Measurements from ENCODE around the gene CD55.

CD55 gene

DNA sequence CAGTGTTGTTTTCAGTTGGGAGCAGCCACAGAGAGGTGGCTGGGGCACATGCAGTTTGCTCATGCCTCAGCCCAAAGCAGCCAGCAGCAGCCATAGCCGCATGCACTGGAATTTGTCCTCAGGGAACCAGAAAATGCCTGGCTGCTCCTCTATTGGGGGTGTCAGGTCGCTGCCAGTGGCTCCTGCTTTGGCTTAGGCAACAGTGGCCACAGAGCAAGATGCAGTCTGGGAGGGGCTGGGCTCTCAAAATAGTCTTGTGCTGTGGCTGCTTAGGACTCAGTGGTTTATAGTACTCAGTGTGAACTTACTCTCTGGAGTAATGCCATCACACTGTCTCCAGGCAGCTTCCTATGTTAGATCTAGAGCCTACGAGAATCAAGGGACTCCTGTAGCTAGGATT, 25.0 kb downstream of the CD55 start:
- H3K4me3 ChIP-seq = no peak overlapping the region
- no peak overlapping the region for H3K27ac ChIP-seq
- TF ChIP-seq CTCF (IDR thresholded peaks at IDR 0.05) = no peak

DNA sequence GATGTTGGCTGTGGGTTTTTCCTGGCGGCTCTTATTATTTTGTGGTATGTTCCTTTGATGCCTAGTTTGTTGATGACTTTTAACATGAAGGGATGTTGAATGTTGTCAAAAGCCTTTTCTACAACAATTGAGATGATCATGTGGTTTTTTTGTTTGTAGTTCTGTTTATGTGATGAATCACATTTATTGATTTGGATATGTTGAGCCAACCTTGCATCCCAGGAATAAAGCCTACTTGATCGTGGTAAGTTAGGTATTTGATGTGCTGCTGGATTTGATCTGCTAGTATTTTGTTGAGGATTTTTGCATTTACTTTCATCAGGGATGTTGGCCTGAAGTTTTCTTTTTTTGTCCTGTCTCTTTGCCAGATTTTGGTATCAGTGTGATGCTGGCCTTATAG, 28.5 kb downstream of the CD55 start:
- no peak for DNase-seq (ENCODE audit: low spot score)
- no peak for TF ChIP-seq CTCF (IDR thresholded peaks at IDR 0.05)
- Histone ChIP-seq H3K4me3 (no peak overlapping the region), H3K27ac (no peak overlapping the region)

More for the DNA sequence above, 25.0 kb downstream of the CD55 start:
- DNase-seq (ENCODE audit: low spot score) = no peak

- no peak for DNase-seq (ENCODE audit: low spot score)
- no peak overlapping the region for H3K4me3 ChIP-seq
Observed at GRCh38 chr1:207352554-207352953, 31.1 kb downstream of the CD55 start.

DNA sequence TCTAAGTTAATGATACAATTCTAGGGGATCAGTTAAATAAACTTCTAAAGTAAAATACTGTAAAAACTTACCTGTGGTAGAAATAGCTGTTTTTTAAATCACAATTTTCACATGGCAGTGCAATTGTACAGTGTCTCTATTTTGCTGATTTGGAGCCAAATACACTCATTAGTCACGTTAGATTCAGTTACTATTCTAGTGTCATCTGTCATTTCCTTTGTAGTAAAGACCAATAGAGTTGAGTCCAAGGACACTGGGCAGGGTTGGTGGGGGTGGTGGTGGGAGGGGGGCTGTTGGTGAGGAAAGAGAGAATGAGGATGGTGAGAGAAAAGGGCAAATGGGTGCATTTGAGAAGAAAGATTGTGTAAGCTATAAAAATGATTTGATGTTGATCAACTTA, 33.6 kb downstream of the CD55 start:
- Histone ChIP-seq H3K27ac (no peak overlapping the region), H3K4me3 (no peak overlapping the region)
- no peak for DNase-seq (ENCODE audit: low spot score)
- TF ChIP-seq CTCF (IDR thresholded peaks at IDR 0.05) = no peak

More at GRCh38 chr1:207352554-207352953, 31.1 kb downstream of the CD55 start:
- no peak overlapping the region for H3K27ac ChIP-seq
- TF ChIP-seq CTCF (IDR thresholded peaks at IDR 0.05) = no peak

- no peak for DNase-seq (ENCODE audit: low spot score)
- Histone ChIP-seq H3K27ac (no peak overlapping the region), H3K4me3 (no peak overlapping the region)
- TF ChIP-seq CTCF (IDR thresholded peaks at IDR 0.05) = no peak
Observed at GRCh38 chr1:207355513-207356295, 34.2 kb downstream of the CD55 start.

DNA sequence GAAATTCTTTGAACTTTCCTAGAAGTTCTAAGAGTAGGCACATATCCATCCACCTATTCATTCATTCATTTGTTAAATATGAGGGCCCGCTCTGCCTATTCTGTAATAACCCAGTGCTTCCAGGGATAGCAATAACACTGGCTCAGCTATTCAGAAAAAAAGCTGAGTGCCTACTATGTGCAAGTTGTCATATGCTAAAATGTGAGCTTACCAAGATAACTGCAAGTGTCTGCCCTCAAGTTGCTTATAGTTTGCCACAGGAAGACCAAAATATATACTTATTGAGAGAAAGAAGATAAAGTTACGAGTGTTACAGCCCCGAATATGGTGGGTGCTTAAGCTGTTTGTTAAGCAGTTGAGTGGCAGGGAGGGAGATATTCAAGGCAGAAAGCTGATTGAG, 39.6 kb downstream of the CD55 start:
- Histone ChIP-seq H3K4me3 (no peak overlapping the region), H3K27ac (no peak overlapping the region)
- DNase-seq (ENCODE audit: low spot score) = no peak
- no peak for TF ChIP-seq CTCF (IDR thresholded peaks at IDR 0.05)

- TF ChIP-seq CTCF (IDR thresholded peaks at IDR 0.05) = no peak
- Histone ChIP-seq H3K4me3 (no peak overlapping the region), H3K27ac (no peak overlapping the region)
- DNase-seq (ENCODE audit: low spot score) = no peak
Observed at GRCh38 chr1:207361889-207362288, 40.4 kb downstream of the CD55 start.

Measured in coronary artery (tissue), 2 donors.